GM23248 (cell line): ENCODE data around the gene CXCL3.

Experiments
- EZH2 ChIP-seq: fragments of 200-600 bp; sonication (generic); IDR thresholded peaks from 2 replicates; pipeline ENCODE4 v1.6.1; 2018; ENCODE audit warnings: antibody characterized with exemption, mild to moderate bottlenecking; ENCODE audit not compliant: insufficient read depth, poor library complexity, severe bottlenecking
- EZH2phosphoT487 ChIP-seq: fragments of 200-600 bp; sonication (generic); IDR thresholded peaks from 2 replicates; pipeline ENCODE4 v1.6.1; 2018; ENCODE audit warnings: antibody characterized with exemption, moderate library complexity, mild to moderate bottlenecking, low read depth; ENCODE audit not compliant: insufficient read depth

DNA sequence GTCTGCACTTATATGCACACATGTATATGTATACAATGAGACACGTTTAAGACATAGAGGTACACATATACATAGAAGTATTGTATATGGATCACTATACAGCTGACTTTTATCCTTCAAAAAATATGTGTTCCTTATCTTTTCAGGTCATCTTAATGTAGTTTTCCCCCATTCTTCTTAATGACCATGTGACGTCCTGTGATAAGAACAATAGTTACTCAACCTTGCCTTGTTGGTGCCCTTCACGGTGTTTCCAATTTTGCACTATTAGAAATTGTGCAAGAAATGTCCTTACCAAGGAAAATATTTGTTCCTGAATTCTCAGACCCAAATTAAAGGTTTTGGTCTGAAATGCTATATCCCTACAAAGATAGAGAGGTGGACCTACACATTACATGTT, 49.5 kb downstream of the CXCL3 start:
- TF ChIP-seq EZH2 (no peak), EZH2phosphoT487 (no peak)
